Posterior cingulate gyrus (tissue), 11 donors: Measurements from ENCODE around the gene XIST.
"Not testable (repeated sequence)": the region's sequence is repeated elsewhere in the genome, so short reads cannot be mapped to it uniquely, and the experiment has no call there.

Experiments
- DNase-seq, 10 donors: peaks; one replicate each; pipeline versions ENCODE4 v3.0.0 to v3.0.0-alpha.2; 2020 to 2021; ENCODE audit warnings: mixed read lengths in 3 of 10
- intact Hi-C: fragments of 100-400 bp; cut with DNase I; formaldehyde crosslinking; loops from one replicate; pipeline ENCODE4 v1.15.1; 2023

Gene XIST

DNA sequence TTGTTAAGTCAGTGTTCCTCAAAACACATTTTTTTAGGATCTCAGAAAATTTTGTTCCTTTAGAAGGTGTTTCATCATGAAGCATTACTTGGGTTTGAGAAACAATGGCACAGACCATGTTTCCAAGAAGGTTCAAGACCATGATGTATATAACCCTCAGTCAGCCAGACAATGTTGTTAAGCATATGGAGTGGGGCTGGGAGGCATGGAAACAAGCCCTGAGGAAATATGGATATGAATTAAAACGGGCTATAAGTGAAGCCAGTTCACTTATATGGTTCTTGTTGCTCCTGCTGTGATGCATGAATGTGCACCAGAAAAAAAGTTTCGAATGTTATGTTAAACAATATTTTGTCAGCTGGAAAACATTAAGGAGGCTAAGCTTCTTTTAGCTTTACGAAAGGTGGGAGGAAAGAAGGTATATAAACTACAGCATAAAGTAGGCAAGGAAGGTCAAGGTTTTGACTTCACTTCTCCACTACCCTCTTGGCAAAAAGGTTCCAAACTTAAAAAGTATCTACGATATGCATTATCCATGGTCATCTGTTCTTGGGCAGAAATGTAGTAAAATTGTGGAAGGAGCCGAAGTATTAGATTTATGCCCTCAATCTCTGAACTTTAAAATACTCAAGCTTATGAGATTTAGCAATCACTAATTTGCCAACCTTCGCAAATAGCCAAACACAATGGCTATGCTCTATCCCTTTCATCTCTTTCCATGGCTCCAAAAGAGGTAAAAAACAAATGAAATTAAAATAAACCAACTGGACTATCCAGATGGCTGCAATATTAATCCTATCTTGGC, 12.2 kb downstream of the XIST start:
- intact Hi-C loops = no loop called here
- DNase-seq = no peak

- intact Hi-C loops = no loop called here
- DNase-seq = no peak
Measured at GRCh38 chrX:73839152-73839551, 13.4 kb downstream of the XIST start.

DNA sequence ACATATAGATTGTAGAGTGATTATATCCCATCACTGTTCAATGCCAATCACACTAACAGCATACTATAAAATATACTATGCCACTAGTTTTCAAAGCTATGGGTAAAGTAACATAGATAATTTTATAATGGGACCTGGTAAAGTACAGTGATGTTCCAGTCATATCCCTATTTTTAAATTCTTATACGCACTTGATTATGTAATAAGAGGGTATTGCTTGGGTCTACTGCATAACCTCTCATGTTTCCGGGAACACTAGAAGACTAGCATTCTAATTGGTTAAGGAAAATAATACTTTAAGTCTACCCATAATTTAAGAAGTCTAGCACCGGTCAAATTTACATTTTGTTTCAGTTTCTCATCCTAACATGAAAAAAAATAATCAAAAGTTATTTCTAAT, 14.4 kb downstream of the XIST start:
- intact Hi-C loops = no loop called here
- no peak for DNase-seq

DNA sequence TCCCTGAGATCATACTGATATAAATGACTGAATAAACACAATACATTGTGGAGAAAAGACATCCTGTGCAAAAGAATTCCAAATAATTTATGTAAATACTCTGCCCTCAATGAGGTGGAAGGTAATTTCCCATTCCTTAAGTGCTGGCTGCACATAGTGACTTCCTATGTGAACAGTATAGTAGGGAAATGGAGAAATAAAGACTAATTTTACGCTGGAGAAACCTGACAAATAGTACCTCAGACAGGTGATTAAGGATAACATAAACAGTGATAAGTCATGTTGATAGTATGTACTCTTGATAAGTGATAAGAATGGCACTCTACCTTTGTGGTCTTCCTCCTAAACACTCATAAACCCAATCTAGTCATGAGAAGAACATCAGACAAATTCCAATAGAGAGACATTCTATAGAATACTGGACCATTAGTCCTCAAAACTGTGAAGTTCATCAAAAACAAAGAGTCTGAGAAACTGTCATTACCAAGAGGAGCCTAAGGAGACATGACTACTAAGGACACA, 15.5 kb downstream of the XIST start:
- no peak for DNase-seq
- intact Hi-C loops = no loop called here

DNA sequence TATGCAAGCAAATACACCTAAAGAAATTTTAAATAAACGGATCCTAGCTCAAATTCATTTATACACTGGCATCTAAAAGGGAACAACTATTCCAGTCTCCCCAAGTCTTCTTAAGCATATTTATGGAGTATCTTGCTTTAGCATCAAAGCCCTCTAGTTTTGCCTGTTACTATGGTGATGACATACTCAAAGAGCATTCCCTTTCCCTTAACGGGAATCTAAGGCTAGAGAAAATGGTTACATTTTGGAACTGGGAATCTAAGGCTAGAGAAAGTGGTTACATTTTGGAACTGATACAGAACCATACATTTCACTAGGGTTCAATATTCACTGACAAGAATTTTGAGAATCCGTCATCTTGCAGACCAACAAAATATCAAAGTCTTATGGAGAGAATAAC, 18.3 kb downstream of the XIST start:
- no peak for DNase-seq
- intact Hi-C loops = no loop called here

GRCh38 chrX:73832319-73832718, 20.2 kb downstream of the XIST start:
- intact Hi-C loops = no loop called here

DNA sequence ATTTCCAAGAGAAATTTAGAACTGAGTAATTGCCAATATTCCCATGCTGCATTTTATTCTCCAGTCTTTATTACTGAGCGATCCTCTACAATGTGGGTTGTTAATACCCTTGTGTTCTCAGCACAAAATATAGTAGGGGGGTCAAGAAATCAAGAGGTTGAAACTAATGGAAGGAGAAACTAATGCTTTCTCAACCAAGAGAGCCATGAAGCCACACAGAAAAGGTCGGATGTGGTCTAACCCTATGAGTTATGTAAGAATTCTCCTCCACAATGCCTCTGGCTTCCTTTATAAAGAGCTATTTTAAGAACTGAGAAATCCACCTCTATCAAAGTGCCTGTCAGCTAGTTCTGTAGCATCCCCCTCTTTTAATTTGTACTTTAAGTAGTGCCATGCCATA, 21.0 kb downstream of the XIST start:
- intact Hi-C loops = no loop called here
- no peak for DNase-seq

More at GRCh38 chrX:73832319-73832718, 20.2 kb downstream of the XIST start:
- no peak for DNase-seq

DNA sequence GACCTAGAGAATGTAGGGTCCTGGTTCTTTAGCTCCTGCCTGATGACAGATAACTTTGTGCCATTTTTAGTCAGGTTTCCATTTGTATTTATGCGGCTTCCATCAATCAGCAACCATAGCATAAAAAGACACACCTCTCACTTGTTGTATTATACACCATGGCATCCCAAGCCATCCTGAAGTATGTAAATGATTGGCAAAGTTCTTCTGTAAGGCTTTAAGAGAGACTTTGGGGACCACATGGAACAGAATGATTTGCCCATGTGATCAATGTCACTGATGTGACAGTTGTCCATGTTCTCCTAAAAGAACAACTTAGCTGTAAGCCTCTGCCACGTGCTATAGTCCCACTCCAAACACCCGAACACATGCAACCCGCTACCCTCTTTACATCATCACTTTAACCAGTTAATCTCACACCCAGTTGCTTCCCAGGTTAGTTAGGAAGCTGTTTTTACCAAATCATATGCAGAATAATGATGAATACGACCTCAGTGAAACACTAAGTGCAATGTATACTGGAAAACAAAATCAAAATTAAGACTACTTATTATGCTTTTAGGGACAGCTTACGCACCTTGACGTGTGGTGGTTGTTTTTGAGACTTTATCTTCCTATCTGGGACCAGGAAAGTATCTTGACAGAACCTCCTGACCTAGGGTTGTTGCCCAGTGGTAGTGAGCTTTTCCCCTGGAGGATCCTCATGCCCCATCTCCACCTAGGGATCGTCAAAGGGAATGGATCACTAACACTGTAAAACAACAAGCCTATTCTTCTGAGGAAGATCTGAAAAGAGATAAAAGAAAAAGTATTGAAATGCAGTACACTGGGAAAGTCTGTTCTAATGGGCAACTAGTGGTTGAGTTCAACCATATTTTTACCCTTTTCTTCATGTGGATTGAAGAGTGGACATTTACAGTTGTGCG, 21.8 kb downstream of the XIST start:
- intact Hi-C loops = no loop called here
- DNase-seq = no peak

GRCh38 chrX:73829890-73830466, 22.5 kb downstream of the XIST start:
- DNase-seq = no peak
- intact Hi-C loops = no loop called here

DNA sequence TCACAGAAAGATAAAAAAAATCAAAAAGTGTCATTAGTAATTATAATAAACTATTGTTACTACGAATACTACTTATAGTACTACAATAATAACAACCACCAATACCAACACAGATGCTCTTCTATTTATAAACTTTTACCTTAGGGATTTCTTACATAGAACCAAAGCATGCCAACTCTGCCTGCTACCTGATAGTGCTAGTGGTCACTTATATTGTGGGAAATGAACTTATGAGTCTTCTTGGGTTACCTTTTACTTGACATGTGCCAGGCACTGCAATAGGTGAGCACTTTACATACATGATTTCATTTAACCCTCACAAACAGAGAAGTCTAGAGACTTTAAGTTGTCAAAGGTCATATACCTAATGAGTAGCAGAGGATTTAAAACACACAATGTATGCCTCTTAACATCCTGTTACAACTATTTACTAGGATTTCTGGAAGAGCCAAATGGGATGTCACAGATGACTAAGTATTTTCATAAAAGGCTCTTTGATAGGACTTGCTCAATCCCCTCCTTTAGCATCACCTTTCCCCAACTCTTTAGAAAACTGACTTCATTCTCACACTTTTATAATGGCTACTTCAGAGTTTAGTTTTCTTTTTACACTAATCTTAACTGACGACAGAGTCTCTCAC, 24.3 kb downstream of the XIST start:
- no peak for DNase-seq
- intact Hi-C loops = no loop called here

DNA sequence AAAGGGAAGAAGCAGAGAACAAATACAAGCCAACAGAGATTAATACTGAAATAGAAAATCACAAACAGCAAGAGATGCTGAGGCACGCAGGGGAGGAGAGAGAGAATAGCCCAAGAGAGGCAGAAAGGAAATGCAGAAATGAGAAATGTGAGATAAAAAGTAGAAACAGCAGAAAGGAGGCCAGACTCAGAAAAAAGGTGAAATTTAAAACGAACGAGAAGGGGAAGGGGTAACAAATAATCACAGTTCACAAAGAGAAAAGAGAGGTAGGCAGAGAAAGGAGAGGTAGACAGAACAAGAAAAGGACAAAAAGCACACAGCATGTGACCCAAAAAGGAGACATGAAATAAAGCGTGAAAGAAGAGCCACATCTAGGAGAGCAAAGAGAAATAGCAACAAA, 25.1 kb downstream of the XIST start:
- intact Hi-C loops = no loop called here
- no peak for DNase-seq

GRCh38 chrX:73826996-73827395, 25.5 kb downstream of the XIST start:
- DNase-seq = no peak
- intact Hi-C loops = no loop called here

GRCh38 chrX:73825569-73825968, 26.9 kb downstream of the XIST start:
- DNase-seq = no peak
- intact Hi-C loops = no loop called here

DNA sequence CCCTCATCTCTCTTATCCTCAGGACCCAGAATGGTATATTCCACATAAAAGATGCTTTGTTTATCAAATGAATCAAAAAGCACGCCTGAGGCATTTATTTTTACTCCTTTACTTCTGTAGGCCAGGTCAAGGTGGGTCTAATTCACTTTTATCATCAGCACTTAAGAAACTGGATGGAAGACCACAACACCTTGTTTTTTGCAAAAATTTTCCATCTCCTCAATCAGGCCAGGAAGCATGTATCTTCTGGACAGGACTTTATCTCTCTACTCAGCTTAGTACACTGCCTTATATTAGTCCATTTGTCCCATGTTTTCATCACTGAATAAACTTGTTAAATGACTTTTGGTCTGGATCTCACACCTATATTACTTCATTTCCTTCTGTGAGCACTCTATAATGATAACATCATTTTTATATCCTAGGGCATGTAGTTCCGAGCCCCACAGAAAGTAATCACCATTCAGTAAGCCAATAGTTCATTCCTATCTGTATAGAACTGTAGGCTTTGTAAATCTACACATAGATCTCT, 29.0 kb downstream of the XIST start:
- no peak for DNase-seq
- intact Hi-C loops = no loop called here

DNA sequence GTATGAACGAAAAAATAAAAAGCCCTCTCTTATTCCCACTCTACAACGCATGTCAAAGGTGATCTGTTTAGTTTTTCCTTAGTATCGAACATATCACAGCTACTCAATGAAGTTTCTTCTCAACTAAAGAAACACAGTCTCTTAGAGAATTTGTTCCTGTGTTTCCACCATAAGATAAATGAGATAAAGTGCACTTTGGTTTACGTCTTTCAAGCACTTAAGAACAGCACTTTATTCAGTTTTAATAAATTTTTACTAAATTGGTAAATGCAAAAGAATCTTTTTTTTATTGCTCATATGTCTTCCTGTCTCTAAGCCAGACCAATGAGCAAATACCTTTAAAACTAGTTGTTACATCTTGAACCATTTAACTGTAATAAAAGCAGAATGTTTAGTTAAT, 29.7 kb downstream of the XIST start:
- intact Hi-C loops = no loop called here
- DNase-seq = no peak

DNA sequence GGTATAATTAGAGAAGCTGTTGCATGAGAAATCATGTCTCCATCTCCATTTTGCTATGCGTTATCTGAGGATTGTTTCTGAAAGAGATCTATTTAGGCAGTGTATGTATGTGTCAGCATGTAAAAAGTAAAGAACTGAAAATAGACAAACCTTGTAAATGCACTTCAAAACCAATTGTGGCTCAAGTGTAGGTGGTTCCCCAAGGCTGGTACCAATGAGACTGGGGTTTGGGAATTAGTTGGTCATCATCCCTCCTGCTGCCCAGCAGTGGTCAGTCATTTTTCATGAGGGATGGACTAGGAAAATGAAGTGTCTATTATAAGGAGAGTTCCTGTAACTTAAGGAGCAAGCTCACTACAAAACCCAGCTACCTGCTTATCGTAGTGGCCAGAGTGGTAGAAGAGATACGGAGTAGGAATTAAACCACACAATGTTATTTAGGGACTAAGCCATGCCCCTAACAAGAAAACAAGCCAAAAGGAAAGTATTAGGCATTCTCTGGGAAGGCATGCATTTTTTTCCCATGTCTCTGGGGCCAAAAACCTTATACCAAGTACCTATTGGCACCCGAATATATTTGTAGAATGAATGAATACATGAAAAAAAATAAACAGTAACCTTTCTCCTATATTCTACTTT, 30.5 kb downstream of the XIST start:
- intact Hi-C loops = no loop called here
- DNase-seq = no peak

DNA sequence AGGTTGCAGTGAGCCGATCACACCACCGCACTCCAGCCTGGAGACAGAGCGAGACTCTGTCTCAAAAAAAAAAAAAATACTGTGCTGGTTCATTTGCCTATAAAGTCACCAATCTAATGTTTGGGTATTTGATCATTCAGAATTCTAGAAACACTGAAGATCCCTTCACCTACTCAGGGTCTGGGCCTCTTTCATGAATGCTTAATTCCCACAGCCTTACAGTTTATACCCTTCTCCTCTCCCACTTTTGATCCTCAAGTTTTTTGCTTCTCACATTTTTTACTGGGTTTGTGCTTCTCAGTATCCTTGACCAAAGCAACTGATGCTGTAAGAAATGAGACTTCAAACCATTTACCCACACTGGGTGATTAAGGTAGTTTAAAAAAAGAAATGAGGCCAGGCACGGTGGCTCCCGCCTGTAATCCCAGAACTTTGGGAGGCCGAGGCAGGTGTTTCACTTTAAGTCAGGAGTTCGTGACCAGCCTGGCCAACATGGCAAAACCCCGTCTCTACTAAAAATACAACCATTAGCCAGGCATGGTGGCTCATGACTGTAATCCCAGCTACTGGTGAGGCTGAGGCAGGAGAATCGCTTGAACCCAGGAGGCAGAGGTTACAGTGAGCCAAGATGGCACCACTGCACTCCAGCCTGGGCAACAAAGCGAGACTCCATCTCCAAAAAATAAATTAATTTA, 32.5 kb downstream of the XIST start:
- peak in 2 of 10 donors; percentile 19 to 35 for DNase-seq
- intact Hi-C loops = not testable (repeated sequence)

GRCh38 chrX:73818200-73819116, 34.1 kb downstream of the XIST start:
- no peak for DNase-seq
- intact Hi-C loops = no loop called here
